ENCODE measurements around the gene LONP1.
A peak's percentile ranks its signal among the peaks of the same experiment; 100 is the strongest.
"Not testable (repeated sequence)": the region's sequence is repeated elsewhere in the genome, so short reads cannot be mapped to it uniquely, and the experiment has no call there.

Gene LONP1

GRCh38 chr19:5691822-5692722 is 27.9 kb downstream of the LONP1 start:
- DNase-seq = peak; percentile 78

GRCh38 chr19:5690955-5691821 is 28.8 kb downstream of the LONP1 start:
- DNase-seq = peak; percentile 87

DNA sequence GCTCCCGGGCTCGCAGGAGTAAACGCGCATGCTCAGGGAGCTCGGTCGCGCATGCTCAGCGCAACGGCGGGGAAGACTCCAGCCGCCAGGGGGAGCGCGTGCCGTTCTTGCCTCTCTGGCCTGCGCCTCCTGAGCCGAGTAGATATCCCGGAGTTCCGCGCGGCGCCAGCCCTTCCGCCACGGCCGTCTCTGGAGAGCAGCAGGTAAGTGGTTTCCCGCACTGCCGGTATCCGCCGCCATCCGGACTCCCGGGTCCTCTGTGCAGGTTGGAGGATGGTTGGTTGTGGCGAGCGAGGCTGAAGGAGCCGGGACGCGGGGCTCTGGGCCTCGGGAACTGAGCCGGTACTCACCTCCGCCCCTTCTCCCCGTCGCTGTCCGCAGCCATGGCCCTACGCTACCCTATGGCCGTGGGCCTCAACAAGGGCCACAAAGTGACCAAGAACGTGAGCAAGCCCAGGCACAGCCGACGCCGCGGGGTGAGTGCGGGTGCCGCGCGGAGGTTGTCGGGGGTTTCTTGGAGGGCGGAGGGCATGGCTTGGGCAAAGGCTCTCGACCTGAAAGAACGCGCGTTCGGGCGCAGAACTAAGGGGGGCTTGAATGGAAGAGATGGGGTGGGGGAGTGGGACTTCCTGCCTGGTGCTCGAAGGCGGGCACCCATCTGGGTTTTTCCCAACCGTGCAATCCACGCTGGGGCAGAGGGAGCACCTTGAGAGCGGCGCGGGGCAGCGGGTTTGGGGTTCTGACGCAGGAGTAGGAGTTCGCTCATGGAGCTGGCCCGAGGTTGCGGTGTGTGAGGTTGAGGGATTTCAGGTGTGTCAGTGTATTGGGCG is 29.6 kb downstream of the LONP1 start, which contains the start of gene RPL36:
RPL36 (plus strand) TSS at position 171 of the 830 bp plus-strand sequence; CDS start at position 384, 213 bp downstream.
- DNase-seq = peak; percentile 100

DNA sequence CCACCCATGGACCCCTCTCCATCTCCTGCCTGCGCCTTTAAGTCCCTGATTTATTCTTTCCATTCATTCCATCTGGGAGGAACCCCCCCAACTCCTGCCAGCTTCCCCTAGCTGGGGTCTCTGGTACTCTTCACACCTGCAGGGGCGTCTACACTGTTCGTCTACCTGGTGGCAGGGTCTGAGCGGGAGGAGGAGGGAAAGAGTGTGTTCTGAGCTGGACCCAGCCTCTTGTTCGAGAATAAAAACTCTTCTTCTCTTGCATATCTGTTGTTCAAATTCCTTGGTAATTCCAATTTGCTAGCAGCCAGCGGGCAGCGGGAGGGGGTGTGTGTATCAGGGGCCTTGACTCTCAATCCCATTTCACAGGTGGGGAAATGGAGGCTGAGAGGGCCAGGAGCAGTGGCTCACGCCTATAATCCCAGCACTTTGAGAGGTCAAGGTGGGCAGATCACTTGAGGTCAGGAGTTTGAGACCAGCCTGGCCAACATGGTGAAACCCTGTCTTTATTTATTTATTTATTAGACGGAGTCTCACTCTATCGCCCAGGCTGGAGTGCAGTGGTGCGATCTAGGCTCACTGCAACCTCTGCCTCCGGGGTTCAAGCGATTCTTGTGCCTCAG is 31.6 kb downstream of the LONP1 start:
- not testable (repeated sequence) for DNase-seq

- no peak for DNase-seq
Measured at GRCh38 chr19:5687360-5688198, 32.4 kb downstream of the LONP1 start.

- peak; percentile 100 for DNase-seq
Measured at GRCh38 chr19:5686647-5687359, 33.1 kb downstream of the LONP1 start.

GRCh38 chr19:5686326-5686646 is 33.7 kb downstream of the LONP1 start:
- no peak for DNase-seq

DNA sequence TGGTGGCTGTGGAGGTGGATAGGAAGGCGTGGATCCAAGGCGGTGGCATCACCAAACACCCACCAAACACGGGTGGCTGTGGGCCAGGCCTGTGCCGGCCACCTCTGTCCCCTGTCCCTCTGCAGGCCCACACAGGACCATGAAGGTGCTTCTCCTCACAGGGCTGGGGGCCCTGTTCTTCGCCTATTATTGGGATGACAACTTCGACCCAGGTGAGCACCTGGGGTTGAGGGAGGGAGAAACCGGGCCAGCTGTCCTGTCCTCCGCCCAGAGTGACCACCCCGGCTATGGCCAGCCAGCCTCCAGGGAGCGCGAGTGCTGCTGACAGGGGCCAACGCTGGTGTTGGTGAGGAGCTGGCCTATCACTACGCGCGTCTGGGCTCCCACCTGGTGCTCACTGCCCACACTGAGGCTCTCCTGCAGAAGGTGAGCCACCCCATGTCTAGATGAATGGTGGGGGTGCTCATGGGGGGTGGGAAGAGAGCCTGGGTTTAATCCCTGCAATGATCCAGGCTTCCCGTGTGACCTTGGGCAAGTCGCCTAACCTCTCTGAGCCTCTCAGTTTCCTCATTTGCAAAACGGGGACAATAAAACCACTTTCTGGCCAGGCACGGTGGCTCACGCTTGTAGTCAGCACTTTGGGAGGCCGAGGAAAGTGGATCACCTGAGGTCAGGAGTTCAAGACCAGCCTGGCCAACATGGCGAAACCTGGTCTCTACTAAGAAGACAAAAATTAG is 35.1 kb downstream of the LONP1 start:
- no peak for DNase-seq

DNA sequence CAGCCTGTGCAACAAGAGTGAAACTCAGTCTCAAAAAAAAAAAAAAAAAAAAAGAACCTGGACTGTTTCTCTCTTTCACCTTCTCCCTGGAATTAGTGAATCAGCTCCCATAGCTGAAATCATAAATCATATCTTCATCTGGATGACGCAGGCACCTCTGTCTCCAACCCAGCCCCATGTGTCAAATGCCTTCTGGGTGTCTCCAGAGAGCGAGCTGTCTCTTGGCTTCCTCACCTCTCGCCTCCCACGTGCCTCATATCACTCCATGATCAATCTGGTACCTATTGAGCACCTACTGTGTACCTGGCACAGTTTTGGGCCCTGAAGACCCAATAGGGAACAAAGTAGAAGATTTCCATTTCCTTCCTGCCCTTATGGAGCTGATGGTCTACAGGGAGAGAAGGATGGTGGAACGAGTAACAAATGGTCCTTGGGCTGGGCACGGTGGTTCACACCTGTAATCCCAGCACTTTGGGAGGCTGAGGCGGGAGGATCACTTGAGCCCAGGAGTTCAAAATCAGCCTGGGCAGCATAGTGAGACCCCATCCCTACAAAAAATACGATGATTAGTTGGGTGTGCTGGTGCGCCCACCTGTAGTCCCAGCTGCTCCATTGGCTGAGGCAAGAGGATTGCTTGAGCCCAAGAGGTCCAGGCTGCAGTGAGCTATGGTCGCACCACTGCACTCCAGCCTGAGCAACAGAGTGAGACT is 36.6 kb downstream of the LONP1 start:
- DNase-seq = no peak

DNA sequence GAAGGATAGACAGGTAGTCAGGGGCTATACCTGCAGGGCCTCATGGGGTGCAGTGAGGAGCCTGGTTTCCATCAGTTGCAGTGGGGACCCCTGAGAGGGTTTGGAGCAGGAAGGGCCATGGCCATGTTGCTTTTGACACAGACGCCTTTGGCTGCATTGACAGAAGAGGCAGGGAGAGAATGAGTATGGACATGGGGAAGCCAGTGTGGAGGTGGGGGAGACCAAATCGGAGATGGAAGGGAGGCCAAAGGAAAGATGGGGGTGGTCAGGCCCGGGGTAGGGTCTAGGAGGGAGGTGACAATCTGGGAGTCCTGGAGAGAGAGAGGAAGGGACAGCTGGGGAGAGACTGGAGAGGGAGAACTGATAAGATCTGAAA is 37.9 kb downstream of the LONP1 start:
- no peak for DNase-seq

DNA sequence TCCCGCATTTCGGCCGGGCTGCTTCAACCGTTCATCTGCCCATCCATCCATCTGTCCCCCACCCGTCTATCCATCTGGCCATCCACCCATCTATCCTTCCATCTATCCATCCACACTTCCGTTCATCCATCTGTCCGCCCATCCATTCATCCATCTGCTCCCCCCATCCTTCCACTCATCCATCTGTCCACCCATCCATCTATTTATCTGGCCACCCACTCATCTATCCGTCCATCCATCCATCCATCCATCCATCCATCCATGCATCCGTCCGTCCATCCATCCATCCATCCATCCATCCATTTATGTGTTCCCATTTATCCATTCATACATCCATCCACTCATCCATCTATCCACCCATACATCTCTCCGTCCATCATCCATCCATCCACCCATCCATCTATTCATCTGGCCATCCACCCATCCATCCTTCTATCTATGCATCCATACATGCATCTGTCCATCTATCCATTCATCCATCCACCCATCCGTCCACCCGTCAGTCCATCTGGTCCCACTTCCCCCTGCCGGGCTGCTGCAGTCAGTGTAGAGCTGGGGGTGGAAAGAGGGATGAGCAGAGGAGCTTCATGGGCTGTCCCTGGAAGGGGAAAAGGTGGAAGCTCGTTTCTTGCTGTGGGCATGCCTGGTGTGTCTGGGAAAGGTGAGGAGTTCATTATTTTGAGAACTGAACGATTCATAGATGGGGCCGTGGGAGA is 38.4 kb downstream of the LONP1 start:
- no peak for DNase-seq

- peak; percentile 99 for DNase-seq
Measured at GRCh38 chr19:5680437-5681368, 39.2 kb downstream of the LONP1 start, which contains the start of the genes HSD11B1L and MICOS13. TSS of gene HSD11B1L (plus strand) at chr19:5681027. CDS start at chr19:5684833, 3,806 bp downstream. TSS of gene MICOS13 (minus strand) at chr19:5680516. CDS start at chr19:5680486, 30 bp downstream.

- DNase-seq = no peak
Measured at GRCh38 chr19:5680084-5680436, 39.9 kb downstream of the LONP1 start.

DNA sequence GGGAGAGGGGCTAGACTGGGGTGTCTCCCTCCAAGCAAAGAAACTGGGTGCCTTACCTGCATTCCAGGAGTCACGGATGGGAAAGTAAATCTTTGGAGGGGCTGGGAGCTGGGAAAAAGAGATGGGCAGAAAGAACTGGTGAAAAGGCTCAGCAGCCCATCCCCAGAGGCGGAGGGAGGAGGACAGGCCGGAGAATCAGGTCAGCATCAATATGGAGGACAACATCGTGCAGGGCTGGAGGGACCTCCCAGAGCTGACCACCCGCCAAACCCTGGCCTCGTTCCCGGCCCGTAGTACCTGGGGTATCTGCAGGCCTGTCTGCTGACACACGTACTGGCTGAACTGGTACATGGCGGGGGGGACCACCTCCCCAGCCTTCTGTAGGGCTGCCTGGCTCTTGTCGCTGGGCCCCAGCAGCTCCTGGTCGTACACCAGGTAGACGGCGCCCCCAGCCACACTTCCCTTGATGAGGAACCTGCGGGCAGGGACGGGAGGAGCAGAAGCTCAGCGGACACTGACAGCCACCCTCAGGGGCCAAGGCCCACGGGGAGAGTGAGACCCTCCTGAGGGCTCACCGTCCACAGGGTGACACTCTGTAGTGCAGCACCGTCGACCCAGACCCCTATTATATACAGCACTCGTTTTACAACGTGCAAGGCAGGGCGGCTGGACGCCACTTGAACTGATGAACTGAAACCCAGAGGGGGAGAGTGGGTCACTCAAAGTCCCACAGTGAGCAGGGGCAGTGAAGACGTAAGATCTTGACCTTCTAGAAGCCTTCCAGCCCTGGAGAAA is 40.5 kb downstream of the LONP1 start:
- no peak for DNase-seq

- DNase-seq = no peak
Measured at GRCh38 chr19:5678071-5678718, 41.8 kb downstream of the LONP1 start.

GRCh38 chr19:5677580-5677979 is 42.4 kb downstream of the LONP1 start:
- no peak for DNase-seq
